ENCODE results near the gene TMEM9B. TPM values are rescaled to one million over a fixed set of nuclear protein-coding genes. Genes with fewer than 3 reads are reported as not detected.

TMEM9B gene
- total and polyA plus RNA-seq, 2 donors (not counting 1 experiment from before 2014, with no cell fraction given): 51.0 to 61.6 TPM

GRCh38 chr11:9008661-9009060, 44.4 kb upstream of the TMEM9B start:
- no peaks in the 10 kb centered on the region for H3K4me1 ChIP-seq (ENCODE audit: control insufficient read depth, extremely low read depth, insufficient read depth, low read length)
- no peaks in the 10 kb centered on the region for H3K36me3 ChIP-seq (ENCODE audit: control insufficient read depth, insufficient read depth, low read length)

GRCh38 chr11:9008011-9008550, 43.8 kb upstream of the TMEM9B start:
- H3K9ac ChIP-seq (ENCODE audit: insufficient read depth, low read length): no peak overlapping the region
- TF ChIP-seq CTCF (conservative IDR thresholded peaks at IDR 0.05 in 1 of 2, IDR thresholded peaks at IDR 0.05 in 1 of 2; ENCODE audit: low read depth in 1 of 2, low read length in 2 of 2) (no peak), EZH2 (IDR thresholded peaks at IDR 0.05; ENCODE audit: low read length, missing control alignments) (no peak)
- no peak overlapping the region for H3K4me3 ChIP-seq (replicated peaks in 1 of 4; ENCODE audit: control extremely low read depth in 1 of 4, insufficient read depth in 1 of 4, low read depth in 3 of 4, low read length in 4 of 4)
- DNase-seq (ENCODE audit: low read depth in 2 of 2): no peak
- H3K36me3 ChIP-seq (ENCODE audit: control insufficient read depth, insufficient read depth, low read length): no peaks in the 10 kb centered on the region
- H3K27ac ChIP-seq (ENCODE audit: insufficient read depth, low read length): no peak overlapping the region
- no peaks in the 10 kb centered on the region for H3K4me1 ChIP-seq (ENCODE audit: control insufficient read depth, extremely low read depth, insufficient read depth, low read length)
- H3K9me3 ChIP-seq (ENCODE audit: control insufficient read depth, insufficient read depth, low read depth, low read length): no peaks in the 10 kb centered on the region
- no peak overlapping the region for H2AFZ ChIP-seq (ENCODE audit: low read length)
- no peaks in the 10 kb centered on the region for H4K20me1 ChIP-seq (ENCODE audit: control insufficient read depth, extremely low read depth, insufficient read depth, low read length)
- no peaks in the 10 kb centered on the region for H3K79me2 ChIP-seq (ENCODE audit: control insufficient read depth, insufficient read depth, low read length)
- no peak overlapping the region for H3K4me2 ChIP-seq (ENCODE audit: extremely low read depth, insufficient read depth, low read length)
- peaks cover 22% of the 10 kb centered on the region for H3K27me3 ChIP-seq (ENCODE audit: control insufficient read depth, insufficient read depth, low read length)

More at GRCh38 chr11:9008661-9009060, 44.4 kb upstream of the TMEM9B start:
- no peak for DNase-seq (ENCODE audit: low read depth in 2 of 2)
- no peaks in the 10 kb centered on the region for H3K9me3 ChIP-seq (ENCODE audit: control insufficient read depth, insufficient read depth, low read depth, low read length)
- H3K79me2 ChIP-seq (ENCODE audit: control insufficient read depth, insufficient read depth, low read length): no peaks in the 10 kb centered on the region
- peaks cover 22% of the 10 kb centered on the region for H3K27me3 ChIP-seq (ENCODE audit: control insufficient read depth, insufficient read depth, low read length)
- H3K27ac ChIP-seq (ENCODE audit: insufficient read depth, low read length): no peak overlapping the region
- no peaks in the 10 kb centered on the region for H4K20me1 ChIP-seq (ENCODE audit: control insufficient read depth, extremely low read depth, insufficient read depth, low read length)
- H3K4me3 ChIP-seq (replicated peaks in 1 of 4; ENCODE audit: control extremely low read depth in 1 of 4, insufficient read depth in 1 of 4, low read depth in 3 of 4, low read length in 4 of 4): no peak overlapping the region
- TF ChIP-seq EZH2 (IDR thresholded peaks at IDR 0.05; ENCODE audit: low read length, missing control alignments) (no peak), CTCF (conservative IDR thresholded peaks at IDR 0.05 in 1 of 2, IDR thresholded peaks at IDR 0.05 in 1 of 2; ENCODE audit: low read depth in 1 of 2, low read length in 2 of 2) (no peak)
- H3K9ac ChIP-seq (ENCODE audit: insufficient read depth, low read length): no peak overlapping the region
- no peak overlapping the region for H2AFZ ChIP-seq (ENCODE audit: low read length)
- no peak overlapping the region for H3K4me2 ChIP-seq (ENCODE audit: extremely low read depth, insufficient read depth, low read length)

GRCh38 chr11:9005087-9005486, 40.8 kb upstream of the TMEM9B start:
- no peak overlapping the region for H2AFZ ChIP-seq (ENCODE audit: low read length)
- no peak overlapping the region for H3K9ac ChIP-seq (ENCODE audit: insufficient read depth, low read length)
- peaks cover 7% of the 10 kb centered on the region for H3K4me1 ChIP-seq (ENCODE audit: control insufficient read depth, extremely low read depth, insufficient read depth, low read length)
- H3K4me2 ChIP-seq (ENCODE audit: extremely low read depth, insufficient read depth, low read length): no peak overlapping the region
- no peak for DNase-seq (ENCODE audit: low read depth in 2 of 2)
- H3K9me3 ChIP-seq (ENCODE audit: control insufficient read depth, insufficient read depth, low read depth, low read length): no peaks in the 10 kb centered on the region
- no peaks in the 10 kb centered on the region for H3K79me2 ChIP-seq (ENCODE audit: control insufficient read depth, insufficient read depth, low read length)
- no peak overlapping the region for H3K27ac ChIP-seq (ENCODE audit: insufficient read depth, low read length)
- H3K4me3 ChIP-seq (replicated peaks in 1 of 4; ENCODE audit: control extremely low read depth in 1 of 4, insufficient read depth in 1 of 4, low read depth in 3 of 4, low read length in 4 of 4): no peak overlapping the region
- H3K27me3 ChIP-seq (ENCODE audit: control insufficient read depth, insufficient read depth, low read length): peaks cover 22% of the 10 kb centered on the region
- TF ChIP-seq CTCF (conservative IDR thresholded peaks at IDR 0.05 in 1 of 2, IDR thresholded peaks at IDR 0.05 in 1 of 2; ENCODE audit: low read depth in 1 of 2, low read length in 2 of 2) (no peak), EZH2 (IDR thresholded peaks at IDR 0.05; ENCODE audit: low read length, missing control alignments) (no peak)
- no peaks in the 10 kb centered on the region for H3K36me3 ChIP-seq (ENCODE audit: control insufficient read depth, insufficient read depth, low read length)
- H4K20me1 ChIP-seq (ENCODE audit: control insufficient read depth, extremely low read depth, insufficient read depth, low read length): no peaks in the 10 kb centered on the region

All from fibroblast of lung (primary cell).